ENCODE results near the gene RGS17. TPM values are rescaled to one million over a fixed set of nuclear protein-coding genes. Genes with fewer than 3 reads are reported as not detected.

Gene RGS17
- total RNA-seq, 4 donors from 2014 or later: 1.2 to 18.6 (median 3.4) TPM

- no peak overlapping the region for H3K4me3 ChIP-seq (replicated peaks in 1 of 3)
- WGBS, 2 donors: 81 to 86% methylated on average over 4 of the region's 4 CpGs
- no peaks in the 10 kb centered on the region for H3K36me3 ChIP-seq
- no peak for DNase-seq
- no peak for TF ChIP-seq CTCF (IDR thresholded peaks at IDR 0.05)
- no peak for TF ChIP-seq POLR2A (IDR thresholded peaks at IDR 0.05)
- no peaks in the 10 kb centered on the region for H3K9me3 ChIP-seq
- no peaks in the 10 kb centered on the region for H3K4me1 ChIP-seq
- intact Hi-C loops (cut with DNase I): no loop called here
- H3K27ac ChIP-seq: no peak overlapping the region
- no peaks in the 10 kb centered on the region for H3K27me3 ChIP-seq
These were observed 86.8 kb downstream of the RGS17 start for GRCh38 chr6:153044295-153044694.

- Histone ChIP-seq H3K4me3 (replicated peaks in 1 of 3) (no peak overlapping the region), H3K9me3 (no peaks in the 10 kb centered on the region), H3K27ac (no peak overlapping the region), H3K4me1 (no peaks in the 10 kb centered on the region), H3K36me3 (no peaks in the 10 kb centered on the region), H3K27me3 (no peaks in the 10 kb centered on the region)
- peak; percentile 9 to 19 for DNase-seq
- WGBS, 2 donors: 75 to 88% methylated on average over 3 of the region's 3 CpGs
- TF ChIP-seq CTCF (IDR thresholded peaks at IDR 0.05): no peak
- intact Hi-C loops (cut with DNase I): no loop called here
These were observed 87.4 kb downstream of the RGS17 start for GRCh38 chr6:153043719-153044118.

GRCh38 chr6:153038378-153039057, 92.6 kb downstream of the RGS17 start:
- WGBS, 2 donors: 74 to 85% methylated on average over 4 of the region's 4 CpGs
- Histone ChIP-seq H3K27me3 (no peaks in the 10 kb centered on the region), H3K4me3 (replicated peaks in 1 of 3) (no peak overlapping the region), H3K9me3 (no peaks in the 10 kb centered on the region), H3K4me1 (no peaks in the 10 kb centered on the region), H3K27ac (no peak overlapping the region), H3K36me3 (no peaks in the 10 kb centered on the region)
- intact Hi-C loops (cut with DNase I): no loop called here
- TF ChIP-seq POLR2A (IDR thresholded peaks at IDR 0.05) (no peak), CTCF (IDR thresholded peaks at IDR 0.05) (no peak)
- no peak for DNase-seq

- Histone ChIP-seq H3K27me3 (no peaks in the 10 kb centered on the region), H3K27ac (no peak overlapping the region), H3K4me3 (replicated peaks in 1 of 3) (no peak overlapping the region), H3K9me3 (no peaks in the 10 kb centered on the region), H3K4me1 (no peaks in the 10 kb centered on the region), H3K36me3 (no peaks in the 10 kb centered on the region)
- no peak for TF ChIP-seq CTCF (IDR thresholded peaks at IDR 0.05)
- TF ChIP-seq POLR2A (IDR thresholded peaks at IDR 0.05): no peak
- 95 to 97% methylated on average over 9 of the region's 9 CpGs for WGBS, 2 donors
- intact Hi-C loops (cut with DNase I): loop anchor here (5.0 kb wide), 1 partner anchor 518 kb away; no protein-coding TSS in a partner anchor
- no peak for DNase-seq
These were observed 96.9 kb downstream of the RGS17 start for GRCh38 chr6:153034139-153034538.

GRCh38 chr6:153032255-153032882, 98.7 kb downstream of the RGS17 start:
- TF ChIP-seq CTCF (IDR thresholded peaks at IDR 0.05) (peak in 3 of 6 experiments; percentile 46 to 69 (median 58)), POLR2A (IDR thresholded peaks at IDR 0.05) (no peak)
- 57 to 64% methylated on average over 9 of the region's 9 CpGs for WGBS, 2 donors

More at GRCh38 chr6:153032255-153032882, 98.7 kb downstream of the RGS17 start:
- intact Hi-C loops (cut with DNase I): loop anchor here (5.0 kb wide), 1 partner anchor 520 kb away; no protein-coding TSS in a partner anchor
- H3K9me3 ChIP-seq: no peaks in the 10 kb centered on the region
- no peaks in the 10 kb centered on the region for H3K4me1 ChIP-seq
- H3K27me3 ChIP-seq: no peaks in the 10 kb centered on the region
- H3K27ac ChIP-seq: no peak overlapping the region
- no peaks in the 10 kb centered on the region for H3K36me3 ChIP-seq
- DNase-seq: no peak
- no peak overlapping the region for H3K4me3 ChIP-seq (replicated peaks in 1 of 3)

Measured in thyroid gland (tissue), 4 donors.